Adrenal gland (tissue), 12 donors: ENCODE measurements around the gene NDST1. TPM values are rescaled to one million over a fixed set of nuclear protein-coding genes. Genes with fewer than 3 reads are reported as not detected.

Experiments used
- DNase-seq, 7 donors: peaks; one replicate each; pipeline ENCODE4 v3.0.0-alpha.2; 2019 to 2020
- H3K27ac ChIP-seq, 5 donors: fragments of 200-600 bp; sonication (generic) in 4 of 5; 1 replicate in 3 of 5; 2 replicates in 2 of 5; pipeline versions ENCODE4 v1.5.1 to v1.8.0; 2016 to 2020; ENCODE audit warnings: mild to moderate bottlenecking in 1 of 5
- H3K27me3 ChIP-seq: fragments of 200-600 bp; 2 replicates; pipeline ENCODE4 v1.8.0; 2021
- H3K36me3 ChIP-seq, 2 donors: fragments of 200-600 bp; replicated peaks in 1 of 2; 1 replicate in 1 of 2; 2 replicates in 1 of 2; pipeline versions ENCODE4 v1.5.1 to v1.8.0; 2018 to 2022
- H3K4me1 ChIP-seq, 2 donors: fragments of 200-600 bp; replicated peaks in 1 of 2; 1 replicate in 1 of 2; 2 replicates in 1 of 2; pipeline versions ENCODE4 v1.5.1 to v1.8.0; 2018 to 2021
- H3K4me3 ChIP-seq, 4 donors: fragments of 200-600 bp; sonication (generic) in 3 of 4; one replicate each; pipeline ENCODE4 v1.5.1; 2016 to 2018
- H3K9me3 ChIP-seq, 3 donors: fragments of 200-600 bp; sonication (generic) in 1 of 3; replicated peaks in 1 of 3; 1 replicate in 2 of 3; 2 replicates in 1 of 3; pipeline versions ENCODE4 v1.5.1 to v1.8.0; 2016 to 2021
- CTCF ChIP-seq, 6 experiments: fragments of 450-650 bp in 4 of 6; fragments of 200-600 bp in 2 of 6; sonication (generic) in 1 of 6; IDR thresholded peaks; 1 replicate in 5 of 6; 2 replicates in 1 of 6; pipeline versions ENCODE4 v1.5.1 to v1.8.0; 2016 to 2021; ENCODE audit warnings: antibody characterized with exemption in 6 of 6, mild to moderate bottlenecking in 2 of 6, moderate library complexity in 1 of 6
- POLR2A ChIP-seq, 2 donors: fragments of 450-650 bp; IDR thresholded peaks; one replicate each; pipeline ENCODE4 v1.6.1; 2017; ENCODE audit warnings: antibody characterized with exemption in 2 of 2, mild to moderate bottlenecking in 2 of 2, moderate library complexity in 1 of 2
- WGBS, 4 donors: extraction: QIAGEN DNeasy Blood & Tissue Kit in 2 of 4; methylation state at CpG; one replicate each; pipeline versions ENCODE4 v1.1.5 to v1.1.7; 2013 to 2017; 5-methylcytosine and 5-hydroxymethylcytosine counted together
- intact Hi-C, 2 donors: fragments of 100-400 bp; cut with DNase I; formaldehyde crosslinking; loops; one replicate each; pipeline versions ENCODE4 v1.14.1 to v1.15.0; 2022 to 2023
- polyA plus RNA-seq, 3 donors: library from polyadenylated mRNA; stranded (reverse); fragments of 200-250 nt in 2 of 3; fragments of 350-450 nt in 1 of 3; fragmentation: Illumina TruSeq in 1 of 3; extraction: RNeasy Lipid Tissue Mini Kit (QIAGEN cat#74804) in 1 of 3; gene quantifications; one replicate each; pipeline ENCODE4 v1.2.3, GENCODE V29; 2013 to 2014
- total RNA-seq, 9 donors: library from RNA; depleted of rRNA in 4 of 9; stranded (reverse); fragments of >200 nt in 4 of 9; fragments of 120-200 nt in 1 of 9; fragmentation: NEBNext Ultra II Directional in 1 of 9; extraction: Animal tissue kit (Norgen Biotek cat#: 25700) in 1 of 9; gene quantifications; one replicate each; pipeline versions ENCODE4 v1.1.0 to v1.2.4, GENCODE V29; 2013 to 2023
- donor health status: healthy with polysubstance abuse.
- donor health status: Bipolar disorder and iron deficiency.
- donor health status: DM: yes; HTN: yes; CAD: no.
- donor health status: DM: no; HTN: no; CAD: no.
- donor health status: DM: no; HTN: no; CAD: no.
- donor health status: DM: yes; HTN: yes; CAD: no.

The NDST1 gene
- total and polyA plus RNA-seq, 12 donors: 9.6 to 154 (median 94.7) TPM

GRCh38 chr5:150496098-150496497 lies 11.8 kb upstream of the NDST1 start:
- no peaks in the 10 kb centered on the region for H3K9me3 ChIP-seq
- peaks cover 45 to 69% of the 10 kb centered on the region in 2 donors for H3K4me1 ChIP-seq
- H3K4me3 ChIP-seq: no peak overlapping the region
- intact Hi-C loops: no loop called here
- H3K27me3 ChIP-seq: no peaks in the 10 kb centered on the region
- H3K27ac ChIP-seq: peak overlapping the region in 4 of 5 donors; percentile 5 to 84 (median 54)
- H3K36me3 ChIP-seq: no peaks in the 10 kb centered on the region
- TF ChIP-seq POLR2A (IDR thresholded peaks at IDR 0.05) (no peak), CTCF (IDR thresholded peaks at IDR 0.05) (no peak)
- no peak for DNase-seq
- 43 to 92% (median 73%) methylated on average over 1 to 3 of the region's 3 CpGs for WGBS, 4 donors

- Histone ChIP-seq H3K27me3 (no peaks in the 10 kb centered on the region), H3K4me1 (peaks cover 41 to 69% of the 10 kb centered on the region in 2 donors), H3K27ac (peak overlapping the region in 4 of 5 donors; percentile 5 to 84 (median 54)), H3K36me3 (no peaks in the 10 kb centered on the region), H3K9me3 (no peaks in the 10 kb centered on the region), H3K4me3 (no peak overlapping the region)
- DNase-seq: no peak
- intact Hi-C loops: no loop called here
- WGBS, 4 donors: 71 to 76% (median 74%) methylated on average over 4 of the region's 4 CpGs
- TF ChIP-seq POLR2A (IDR thresholded peaks at IDR 0.05) (no peak), CTCF (IDR thresholded peaks at IDR 0.05) (no peak)
Observed at GRCh38 chr5:150496534-150496933, 11.4 kb upstream of the NDST1 start.

- H3K9me3 ChIP-seq: no peaks in the 10 kb centered on the region
- H3K4me1 ChIP-seq: peaks cover 32 to 69% of the 10 kb centered on the region in 2 donors
- 26 to 36% (median 30%) methylated on average over 12 to 14 of the region's 14 CpGs for WGBS, 4 donors
- H3K4me3 ChIP-seq: no peak overlapping the region
- TF ChIP-seq CTCF (IDR thresholded peaks at IDR 0.05) (peak in 2 of 6 experiments; percentile 4 to 16), POLR2A (IDR thresholded peaks at IDR 0.05) (peak; percentile 21 to 63)
- H3K27ac ChIP-seq: peak overlapping the region; percentile 69 to 92 (median 83)
- no peaks in the 10 kb centered on the region for H3K27me3 ChIP-seq
- intact Hi-C loops: no loop called here
- DNase-seq: peak; percentile 84 to 96 (median 94)
- no peaks in the 10 kb centered on the region for H3K36me3 ChIP-seq
Observed at GRCh38 chr5:150497274-150497988, 10.5 kb upstream of the NDST1 start.

GRCh38 chr5:150497989-150498317 lies 10.0 kb upstream of the NDST1 start:
- 27 to 55% (median 35%) methylated on average over 2 to 5 of the region's 5 CpGs for WGBS, 4 donors
- intact Hi-C loops: no loop called here
- Histone ChIP-seq H3K9me3 (no peaks in the 10 kb centered on the region), H3K27ac (peak overlapping the region; percentile 31 to 92 (median 83)), H3K4me1 (peaks cover 32 to 69% of the 10 kb centered on the region in 2 donors), H3K4me3 (no peak overlapping the region), H3K36me3 (no peaks in the 10 kb centered on the region), H3K27me3 (no peaks in the 10 kb centered on the region)
- no peak for DNase-seq
- TF ChIP-seq POLR2A (IDR thresholded peaks at IDR 0.05) (no peak), CTCF (IDR thresholded peaks at IDR 0.05) (no peak)
